ENCODE results near the gene RSL24D1.

Gene RSL24D1

GRCh38 chr15:55196458-55197361, at the start of gene RSL24D1:
Gene RSL24D1, minus strand, starts transcription at chr15:55196941. Its CDS starts 51 bp downstream, at chr15:55196890.
- intact Hi-C loops (cut with micrococcal nuclease): loop anchor here (5.0 kb wide), 2 partner anchors 206 to 301 kb away; no protein-coding TSS in a partner anchor

GRCh38 chr15:55245059-55245458, 48.3 kb upstream of the RSL24D1 start:
- no peaks in the 10 kb centered on the region for H3K27me3 Mint-ChIP-seq
- no peaks in the 10 kb centered on the region for H3K36me3 Mint-ChIP-seq (ENCODE audit: low read depth)
- H3K4me3 Mint-ChIP-seq: no peak overlapping the region
- no peaks in the 10 kb centered on the region for H3K9me3 Mint-ChIP-seq
- peaks cover 29% of the 10 kb centered on the region for H3K4me1 Mint-ChIP-seq (ENCODE audit: low read depth)
- no peak overlapping the region for H3K27ac Mint-ChIP-seq
- intact Hi-C loops (cut with micrococcal nuclease): no loop called here

More at GRCh38 chr15:55196458-55197361, at the start of gene RSL24D1:
- Mint-ChIP-seq H3K4me1 (ENCODE audit: low read depth) (peaks cover 5% of the 10 kb centered on the region), H3K36me3 (ENCODE audit: low read depth) (peaks cover 12% of the 10 kb centered on the region), H3K9me3 (peaks cover 11% of the 10 kb centered on the region), H3K4me3 (no peak within 1 kb of the TSS), H3K27me3 (no peaks in the 10 kb centered on the region), H3K27ac (no peak within 1 kb of the TSS)

- Mint-ChIP-seq H3K4me1 (ENCODE audit: low read depth) (peaks cover 20% of the 10 kb centered on the region), H3K27me3 (no peaks in the 10 kb centered on the region), H3K27ac (no peak overlapping the region), H3K36me3 (ENCODE audit: low read depth) (no peaks in the 10 kb centered on the region), H3K9me3 (no peaks in the 10 kb centered on the region), H3K4me3 (no peak overlapping the region)
- intact Hi-C loops (cut with micrococcal nuclease): no loop called here
Observed at GRCh38 chr15:55241891-55242290, 45.1 kb upstream of the RSL24D1 start.

GRCh38 chr15:55241186-55241585, 44.4 kb upstream of the RSL24D1 start:
- Mint-ChIP-seq H3K4me3 (no peak overlapping the region), H3K4me1 (ENCODE audit: low read depth) (peaks cover 15% of the 10 kb centered on the region), H3K36me3 (ENCODE audit: low read depth) (no peaks in the 10 kb centered on the region), H3K27me3 (no peaks in the 10 kb centered on the region), H3K9me3 (no peaks in the 10 kb centered on the region), H3K27ac (no peak overlapping the region)
- intact Hi-C loops (cut with micrococcal nuclease): no loop called here

GRCh38 chr15:55240125-55240760, 43.5 kb upstream of the RSL24D1 start:
- Mint-ChIP-seq H3K27me3 (no peaks in the 10 kb centered on the region), H3K4me1 (ENCODE audit: low read depth) (peaks cover 15% of the 10 kb centered on the region), H3K27ac (no peak overlapping the region), H3K9me3 (no peaks in the 10 kb centered on the region), H3K4me3 (no peak overlapping the region), H3K36me3 (ENCODE audit: low read depth) (no peaks in the 10 kb centered on the region)
- intact Hi-C loops (cut with micrococcal nuclease): no loop called here

- Mint-ChIP-seq H3K27me3 (no peaks in the 10 kb centered on the region), H3K9me3 (no peaks in the 10 kb centered on the region), H3K4me1 (ENCODE audit: low read depth) (peaks cover 10% of the 10 kb centered on the region), H3K27ac (no peak overlapping the region), H3K4me3 (no peak overlapping the region), H3K36me3 (ENCODE audit: low read depth) (no peaks in the 10 kb centered on the region)
- intact Hi-C loops (cut with micrococcal nuclease): no loop called here
Observed at GRCh38 chr15:55239440-55240124, 42.8 kb upstream of the RSL24D1 start.

- Mint-ChIP-seq H3K27me3 (no peaks in the 10 kb centered on the region), H3K4me3 (no peak overlapping the region), H3K4me1 (ENCODE audit: low read depth) (peaks cover 10% of the 10 kb centered on the region), H3K27ac (no peak overlapping the region), H3K9me3 (no peaks in the 10 kb centered on the region), H3K36me3 (ENCODE audit: low read depth) (no peaks in the 10 kb centered on the region)
- intact Hi-C loops (cut with micrococcal nuclease): no loop called here
Observed at GRCh38 chr15:55238877-55239276, 42.1 kb upstream of the RSL24D1 start.

GRCh38 chr15:55237219-55238130, 40.7 kb upstream of the RSL24D1 start:
- H3K4me1 Mint-ChIP-seq (ENCODE audit: low read depth): peaks cover 10% of the 10 kb centered on the region
- H3K36me3 Mint-ChIP-seq (ENCODE audit: low read depth): no peaks in the 10 kb centered on the region
- no peak overlapping the region for H3K4me3 Mint-ChIP-seq
- no peaks in the 10 kb centered on the region for H3K9me3 Mint-ChIP-seq
- no peak overlapping the region for H3K27ac Mint-ChIP-seq
- intact Hi-C loops (cut with micrococcal nuclease): no loop called here
- no peaks in the 10 kb centered on the region for H3K27me3 Mint-ChIP-seq

GRCh38 chr15:55235546-55236036, 38.9 kb upstream of the RSL24D1 start:
- H3K9me3 Mint-ChIP-seq: no peaks in the 10 kb centered on the region
- H3K27ac Mint-ChIP-seq: no peak overlapping the region
- intact Hi-C loops (cut with micrococcal nuclease): no loop called here
- H3K4me1 Mint-ChIP-seq (ENCODE audit: low read depth): peaks cover 10% of the 10 kb centered on the region
- no peaks in the 10 kb centered on the region for H3K36me3 Mint-ChIP-seq (ENCODE audit: low read depth)
- H3K27me3 Mint-ChIP-seq: no peaks in the 10 kb centered on the region
- no peak overlapping the region for H3K4me3 Mint-ChIP-seq

- H3K27ac Mint-ChIP-seq: no peak overlapping the region
- H3K4me1 Mint-ChIP-seq (ENCODE audit: low read depth): peaks cover 5% of the 10 kb centered on the region
- H3K4me3 Mint-ChIP-seq: no peak overlapping the region
- H3K9me3 Mint-ChIP-seq: no peaks in the 10 kb centered on the region
- intact Hi-C loops (cut with micrococcal nuclease): no loop called here
- peaks cover 6% of the 10 kb centered on the region for H3K36me3 Mint-ChIP-seq (ENCODE audit: low read depth)
- no peaks in the 10 kb centered on the region for H3K27me3 Mint-ChIP-seq
Observed at GRCh38 chr15:55234800-55235104, 38.0 kb upstream of the RSL24D1 start.

- Mint-ChIP-seq H3K27me3 (no peaks in the 10 kb centered on the region), H3K9me3 (no peaks in the 10 kb centered on the region), H3K4me1 (ENCODE audit: low read depth) (peaks cover 5% of the 10 kb centered on the region), H3K36me3 (ENCODE audit: low read depth) (peaks cover 8% of the 10 kb centered on the region), H3K4me3 (no peak overlapping the region), H3K27ac (no peak overlapping the region)
- intact Hi-C loops (cut with micrococcal nuclease): no loop called here
Observed at GRCh38 chr15:55234104-55234799, 37.5 kb upstream of the RSL24D1 start.

GRCh38 chr15:55231455-55231854, 34.7 kb upstream of the RSL24D1 start:
- Mint-ChIP-seq H3K27ac (no peak overlapping the region), H3K4me1 (ENCODE audit: low read depth) (no peaks in the 10 kb centered on the region), H3K36me3 (ENCODE audit: low read depth) (peaks cover 9% of the 10 kb centered on the region), H3K9me3 (no peaks in the 10 kb centered on the region), H3K4me3 (no peak overlapping the region), H3K27me3 (no peaks in the 10 kb centered on the region)
- intact Hi-C loops (cut with micrococcal nuclease): no loop called here

- Mint-ChIP-seq H3K4me3 (no peak overlapping the region), H3K9me3 (no peaks in the 10 kb centered on the region), H3K27me3 (no peaks in the 10 kb centered on the region), H3K27ac (no peak overlapping the region), H3K36me3 (ENCODE audit: low read depth) (peaks cover 14% of the 10 kb centered on the region), H3K4me1 (ENCODE audit: low read depth) (peaks cover 4% of the 10 kb centered on the region)
- intact Hi-C loops (cut with micrococcal nuclease): no loop called here
Observed at GRCh38 chr15:55230953-55231352, 34.2 kb upstream of the RSL24D1 start.

Measured in dendritic cell treated with granulocyte-macrophage colony-stimulating factor and Interleukin-4, amounts not matched to agents 40 ng/mL and 50 ng/mL, for 4 days (primary cell).